Neural progenitor cell (in vitro differentiated cells): ENCODE data around the gene RGS7.

Experiments used
- EZH2 ChIP-seq: fragments of 200-600 bp; sonication (generic); IDR thresholded peaks from 2 replicates; pipeline ENCODE4 v1.6.1; 2017; ENCODE audit warnings: antibody characterized with exemption, mild to moderate bottlenecking, moderate library complexity
- EZH2phosphoT487 ChIP-seq: fragments of 200-600 bp; sonication (generic); IDR thresholded peaks from 2 replicates; pipeline ENCODE4 v1.6.1; 2017; ENCODE audit warnings: antibody characterized with exemption
- TF ChIP-seq, protein P1 (sequence below): fragments of 200-600 bp; sonication (generic); IDR thresholded peaks from 2 replicates; pipeline ENCODE4 v1.5.1; 2017; ENCODE audit warnings: antibody characterized with exemption, mild to moderate bottlenecking

DNA sequence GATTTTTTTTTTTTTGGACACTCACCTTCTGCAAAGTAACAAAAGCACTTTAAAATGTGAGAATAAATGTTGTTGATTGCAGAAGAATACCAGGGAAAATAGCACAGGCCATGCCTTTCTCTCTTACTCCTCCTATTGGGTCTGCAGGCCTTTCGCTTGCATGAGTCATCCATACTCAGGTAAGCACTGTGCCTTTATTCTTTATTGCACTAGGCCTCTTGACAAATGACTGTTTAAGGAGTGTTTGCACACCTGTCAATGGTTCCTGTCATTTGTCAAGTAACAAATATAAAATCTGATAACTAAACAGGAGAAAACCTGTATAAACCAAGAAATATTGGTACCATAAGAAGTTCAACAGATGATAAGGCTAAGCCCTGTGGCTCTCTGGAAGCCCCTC lies 106.5 kb downstream of the RGS7 start:
- TF ChIP-seq, protein P1, sequence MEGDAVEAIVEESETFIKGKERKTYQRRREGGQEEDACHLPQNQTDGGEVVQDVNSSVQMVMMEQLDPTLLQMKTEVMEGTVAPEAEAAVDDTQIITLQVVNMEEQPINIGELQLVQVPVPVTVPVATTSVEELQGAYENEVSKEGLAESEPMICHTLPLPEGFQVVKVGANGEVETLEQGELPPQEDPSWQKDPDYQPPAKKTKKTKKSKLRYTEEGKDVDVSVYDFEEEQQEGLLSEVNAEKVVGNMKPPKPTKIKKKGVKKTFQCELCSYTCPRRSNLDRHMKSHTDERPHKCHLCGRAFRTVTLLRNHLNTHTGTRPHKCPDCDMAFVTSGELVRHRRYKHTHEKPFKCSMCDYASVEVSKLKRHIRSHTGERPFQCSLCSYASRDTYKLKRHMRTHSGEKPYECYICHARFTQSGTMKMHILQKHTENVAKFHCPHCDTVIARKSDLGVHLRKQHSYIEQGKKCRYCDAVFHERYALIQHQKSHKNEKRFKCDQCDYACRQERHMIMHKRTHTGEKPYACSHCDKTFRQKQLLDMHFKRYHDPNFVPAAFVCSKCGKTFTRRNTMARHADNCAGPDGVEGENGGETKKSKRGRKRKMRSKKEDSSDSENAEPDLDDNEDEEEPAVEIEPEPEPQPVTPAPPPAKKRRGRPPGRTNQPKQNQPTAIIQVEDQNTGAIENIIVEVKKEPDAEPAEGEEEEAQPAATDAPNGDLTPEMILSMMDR, result no peak
- no peak for TF ChIP-seq EZH2
- no peak for TF ChIP-seq EZH2phosphoT487
